Hepatocyte (in vitro differentiated cells): Measurements from ENCODE around the gene FLAD1. TPM values are rescaled to one million over a fixed set of nuclear protein-coding genes. Genes with fewer than 3 reads are reported as not detected.

Experiments
- DNase-seq: peaks from one replicate; pipeline ENCODE4 v3.0.0-alpha.2; 2016; ENCODE audit warnings: low spot score
- H2AFZ ChIP-seq: fragments of 200-600 bp; sonication (generic); 2 replicates; pipeline ENCODE4 v1.6.0; 2016; ENCODE audit warnings: antibody characterized with exemption, mild to moderate bottlenecking
- H3K27ac ChIP-seq: fragments of 200-600 bp; sonication (generic); 2 replicates; pipeline ENCODE4 v1.5.1; 2016; ENCODE audit warnings: mild to moderate bottlenecking
- H3K27me3 ChIP-seq: fragments of 200-600 bp; sonication (generic); 2 replicates; pipeline ENCODE4 v1.6.1; 2016
- H3K36me3 ChIP-seq: fragments of 200-600 bp; sonication (generic); replicated peaks from 2 replicates; pipeline ENCODE4 v1.5.1; 2016; ENCODE audit warnings: low read depth; ENCODE audit not compliant: insufficient read depth
- H3K4me1 ChIP-seq: fragments of 200-600 bp; sonication (generic); 2 replicates; pipeline ENCODE4 v1.5.1; 2016; ENCODE audit warnings: mild to moderate bottlenecking, moderate library complexity; ENCODE audit not compliant: insufficient read depth
- H3K4me2 ChIP-seq: fragments of 200-600 bp; sonication (generic); 2 replicates; pipeline ENCODE4 v1.6.0; 2016
- H3K4me3 ChIP-seq: fragments of 200-600 bp; sonication (generic); 2 replicates; pipeline ENCODE4 v1.5.1; 2016; ENCODE audit warnings: mild to moderate bottlenecking
- H3K79me2 ChIP-seq: fragments of 200-600 bp; sonication (generic); 2 replicates; pipeline ENCODE4 v1.6.0; 2017; ENCODE audit warnings: mild to moderate bottlenecking
- H3K9me2 ChIP-seq: fragments of 200-600 bp; sonication (generic); replicated peaks from 2 replicates; pipeline ENCODE4 v1.6.0; 2017; ENCODE audit warnings: mild to moderate bottlenecking; ENCODE audit not compliant: insufficient read depth
- H3K9me3 ChIP-seq: fragments of 200-600 bp; sonication (generic); 2 replicates; pipeline ENCODE4 v1.5.1; 2016; ENCODE audit warnings: low read depth, mild to moderate bottlenecking
- H4K20me1 ChIP-seq: fragments of 200-600 bp; sonication (generic); 2 replicates; pipeline ENCODE4 v1.6.0; 2016; ENCODE audit warnings: mild to moderate bottlenecking; ENCODE audit not compliant: insufficient read depth, poor library complexity, severe bottlenecking
- CTCF ChIP-seq: fragments of 200-600 bp; sonication (generic); IDR thresholded peaks from 2 replicates; pipeline ENCODE4 v1.5.1; 2016; ENCODE audit warnings: antibody characterized with exemption, mild to moderate bottlenecking; ENCODE audit not compliant: poor library complexity
- EZH2 ChIP-seq: fragments of 200-600 bp; sonication (generic); IDR thresholded peaks from 2 replicates; pipeline ENCODE4 v1.6.1; 2016; ENCODE audit warnings: antibody characterized with exemption, mild to moderate bottlenecking, borderline replicate concordance
- EZH2phosphoT487 ChIP-seq: fragments of 200-600 bp; sonication (generic); IDR thresholded peaks from one replicate; pipeline ENCODE4 v1.6.1; 2018; ENCODE audit warnings: antibody characterized with exemption, mild to moderate bottlenecking, low read depth, moderate library complexity; ENCODE audit not compliant: unreplicated experiment, severe bottlenecking
- WGBS: methylation state at CpG from one replicate; pipeline ENCODE4 v1.1.6; 2016; ENCODE audit warnings: low lambda C conversion rate; ENCODE audit errors: missing lambda C conversion rate; 5-methylcytosine and 5-hydroxymethylcytosine counted together
- polyA plus RNA-seq: library from polyadenylated mRNA; unstranded; fragments of >200 nt; fragmentation: Nextera tagmentation; extraction: Ambion mirVana; gene quantifications from 2 replicates; pipeline ENCODE4 v1.2.1, GENCODE V29; 2016
- total RNA-seq: library from RNA; depleted of rRNA; stranded (reverse); fragments of >200 nt; gene quantifications from 2 replicates; pipeline ENCODE4 v1.2.3, GENCODE V29; 2014

The FLAD1 gene
- total and polyA plus RNA-seq, 2 experiments from 2014 or later: 25.6 to 45.1 TPM

GRCh38 chr1:155007251-155007828, 24.2 kb downstream of the FLAD1 start:
- 93% methylated on average over 3 of the region's 6 CpGs for WGBS
- peaks cover 88% of the 10 kb centered on the region for H3K79me2 ChIP-seq

GRCh38 chr1:155008015-155008941, 25.1 kb downstream of the FLAD1 start:
- Histone ChIP-seq H3K36me3 (no peaks in the 10 kb centered on the region), H3K9me2 (no peaks in the 10 kb centered on the region), H3K27ac (peak overlapping the region; percentile 28), H3K4me1 (peaks cover 37% of the 10 kb centered on the region), H3K9me3 (no peaks in the 10 kb centered on the region), H3K79me2 (peaks cover 86% of the 10 kb centered on the region), H3K4me2 (peak overlapping the region; percentile 65), H4K20me1 (peaks cover 18% of the 10 kb centered on the region), H3K27me3 (no peaks in the 10 kb centered on the region), H3K4me3 (no peak overlapping the region), H2AFZ (no peak overlapping the region)
- TF ChIP-seq EZH2phosphoT487: no peak
- no peak for TF ChIP-seq EZH2
- TF ChIP-seq CTCF: no peak
- DNase-seq: no peak
- WGBS: 84% methylated on average over 6 of the region's 16 CpGs

More at GRCh38 chr1:155007251-155007828, 24.2 kb downstream of the FLAD1 start:
- H3K9me3 ChIP-seq: no peaks in the 10 kb centered on the region
- no peak for TF ChIP-seq EZH2phosphoT487
- TF ChIP-seq CTCF: no peak
- no peak for TF ChIP-seq EZH2
- H3K4me3 ChIP-seq: no peak overlapping the region
- H3K27ac ChIP-seq: no peak overlapping the region
- H3K4me1 ChIP-seq: peaks cover 37% of the 10 kb centered on the region
- no peaks in the 10 kb centered on the region for H3K27me3 ChIP-seq
- H3K36me3 ChIP-seq: no peaks in the 10 kb centered on the region
- peaks cover 13% of the 10 kb centered on the region for H4K20me1 ChIP-seq
- no peaks in the 10 kb centered on the region for H3K9me2 ChIP-seq
- DNase-seq: no peak
- peak overlapping the region; percentile 65 for H3K4me2 ChIP-seq
- no peak overlapping the region for H2AFZ ChIP-seq

- Histone ChIP-seq H4K20me1 (peaks cover 15% of the 10 kb centered on the region), H3K4me3 (no peak overlapping the region), H3K27ac (peak overlapping the region; percentile 28), H3K4me1 (peaks cover 37% of the 10 kb centered on the region), H3K4me2 (peak overlapping the region; percentile 65), H2AFZ (no peak overlapping the region), H3K9me3 (no peaks in the 10 kb centered on the region), H3K36me3 (no peaks in the 10 kb centered on the region), H3K9me2 (no peaks in the 10 kb centered on the region), H3K79me2 (peaks cover 78% of the 10 kb centered on the region), H3K27me3 (no peaks in the 10 kb centered on the region)
- WGBS: 95% methylated on average over 8 of the region's 12 CpGs
- no peak for DNase-seq
- no peak for TF ChIP-seq EZH2
- no peak for TF ChIP-seq EZH2phosphoT487
- TF ChIP-seq CTCF: no peak
Observed at GRCh38 chr1:155009221-155009711, 26.1 kb downstream of the FLAD1 start.
